ENCODE measurements around the gene KDM2B. TPM values are rescaled to one million over a fixed set of nuclear protein-coding genes. Genes with fewer than 3 reads are reported as not detected.

Gene KDM2B
- polyA plus RNA-seq, 1 of the 3 experiments (the other 2 are of a cell fraction), result 11.5 TPM

DNA sequence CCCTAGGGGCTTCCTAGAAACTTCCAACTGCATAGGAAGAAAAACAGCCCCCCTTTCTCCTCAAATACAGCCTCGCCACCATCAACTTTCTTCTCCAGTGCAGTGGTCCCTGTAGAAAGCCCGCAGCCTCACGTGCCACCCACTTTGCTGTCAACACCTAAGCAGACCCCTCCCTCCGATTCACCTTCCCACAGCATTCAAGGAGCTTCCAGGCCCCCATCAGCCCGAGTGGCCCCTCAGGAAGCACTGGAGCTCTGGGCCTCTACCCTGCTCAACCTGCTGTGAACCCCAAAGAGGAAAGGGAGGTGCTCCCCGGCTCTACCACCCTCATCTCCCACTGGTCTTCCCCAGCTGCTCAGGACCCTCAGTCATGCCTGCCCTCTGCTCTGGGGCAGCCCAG is 125.9 kb downstream of the KDM2B start:
- Histone ChIP-seq H4K20me1 (ENCODE audit: insufficient read depth) (peaks cover 28% of the 10 kb centered on the region), H3K36me3 (replicated peaks in 1 of 2; ENCODE audit: control insufficient read depth in 1 of 2, insufficient read depth in 2 of 2, low read length in 1 of 2) (peaks cover 2 to 11% of the 10 kb centered on the region in 2 experiments), H3K27me3 (ENCODE audit: insufficient read depth) (no peaks in the 10 kb centered on the region), H2AFZ (ENCODE audit: low read depth) (no peak overlapping the region), H3K4me3 (ENCODE audit: low read depth in 2 of 2, low read length in 1 of 2) (no peak overlapping the region), H3F3A (replicated peaks; ENCODE audit: insufficient read depth) (peaks cover 3% of the 10 kb centered on the region), H3K4me2 (no peak overlapping the region), H3K79me2 (ENCODE audit: insufficient read depth) (peaks cover 61% of the 10 kb centered on the region), H3K9me3 (no peaks in the 10 kb centered on the region), H3K4me1 (ENCODE audit: control insufficient read depth in 1 of 2, insufficient read depth in 2 of 2, low read depth in 1 of 2, low read length in 1 of 2) (no peaks in the 10 kb centered on the region), H3K9me2 (no peaks in the 10 kb centered on the region), H3K27ac (ENCODE audit: low read depth in 2 of 2, low read length in 1 of 2) (no peak overlapping the region), H3K9ac (no peak overlapping the region)
- ChIA-PET POLR2A (interaction anchor here (0.6 kb wide), 1 partner anchor 60 kb away, joined by 3 read pairs; no protein-coding TSS in a partner anchor), CTCF (interaction anchor here (1.2 to 8.1 kb wide), 3 partner anchors 10 to 121 kb away, joined by 3 to 46 read pairs (median 14); no protein-coding TSS in a partner anchor)
- no peak for TF ChIP-seq ELF1 (IDR thresholded peaks at IDR 0.05)
- TF ChIP-seq RXRA (IDR thresholded peaks at IDR 0.05; ENCODE audit: borderline replicate concordance, low read depth), result no peak
- no peak for TF ChIP-seq JUND (IDR thresholded peaks at IDR 0.05)
- no peak for TF ChIP-seq YY1 (IDR thresholded peaks at IDR 0.05; ENCODE audit: low read depth)
- no peak for TF ChIP-seq FOXM1 (IDR thresholded peaks at IDR 0.05; ENCODE audit: low read depth)
- no peak for TF ChIP-seq ZBTB33 (IDR thresholded peaks at IDR 0.05; ENCODE audit: borderline replicate concordance, low read depth)
- no peak for TF ChIP-seq FOXJ3 (CRISPR knock-in tag; IDR thresholded peaks at IDR 0.05)
- no peak for TF ChIP-seq SIN3A (IDR thresholded peaks at IDR 0.05; ENCODE audit: borderline replicate concordance, low read depth, low read length)
- DNase-seq, result no peak
- WGBS (ENCODE audit: low lambda C conversion rate), result 80% methylated on average over 5 of the region's 6 CpGs

DNA sequence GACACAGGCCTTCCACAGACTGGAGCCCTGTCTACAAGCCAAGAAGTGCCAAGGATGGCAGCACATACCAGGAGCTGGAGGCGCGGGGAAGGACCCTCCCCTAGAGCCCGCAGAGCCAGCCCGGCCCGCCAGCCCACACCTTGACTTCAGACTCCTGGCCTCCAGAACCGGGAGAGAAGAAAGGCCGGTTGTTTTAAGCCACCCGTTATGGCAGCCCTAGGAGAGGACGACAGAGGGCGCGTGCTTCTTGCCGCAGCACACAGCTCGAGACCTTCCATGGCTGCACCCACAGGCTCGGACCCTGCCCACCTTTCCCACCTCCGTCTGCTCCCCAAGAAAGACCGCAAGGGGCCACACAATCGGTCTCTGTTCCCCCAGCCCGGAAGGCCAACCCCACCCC is 127.2 kb downstream of the KDM2B start:
- POLR2A ChIA-PET, result no interaction called here
- CTCF ChIA-PET, result interaction anchor here (1.8 to 8.1 kb wide), 2 partner anchors 11 to 119 kb away, joined by 6 to 46 read pairs; no protein-coding TSS in a partner anchor
- WGBS (ENCODE audit: low lambda C conversion rate), result 78% methylated on average over 7 of the region's 18 CpGs
- H3K9me2 ChIP-seq, result no peaks in the 10 kb centered on the region
- peaks cover 27% of the 10 kb centered on the region for H4K20me1 ChIP-seq (ENCODE audit: insufficient read depth)
- no peak overlapping the region for H3K9ac ChIP-seq
- peaks cover 54% of the 10 kb centered on the region for H3K79me2 ChIP-seq (ENCODE audit: insufficient read depth)
- peaks cover 2 to 12% of the 10 kb centered on the region in 2 experiments for H3K36me3 ChIP-seq (replicated peaks in 1 of 2; ENCODE audit: control insufficient read depth in 1 of 2, insufficient read depth in 2 of 2, low read length in 1 of 2)
- H3K27ac ChIP-seq (ENCODE audit: low read depth in 2 of 2, low read length in 1 of 2), result no peak overlapping the region
- no peak overlapping the region for H3K4me2 ChIP-seq
- TF ChIP-seq, protein P1, sequence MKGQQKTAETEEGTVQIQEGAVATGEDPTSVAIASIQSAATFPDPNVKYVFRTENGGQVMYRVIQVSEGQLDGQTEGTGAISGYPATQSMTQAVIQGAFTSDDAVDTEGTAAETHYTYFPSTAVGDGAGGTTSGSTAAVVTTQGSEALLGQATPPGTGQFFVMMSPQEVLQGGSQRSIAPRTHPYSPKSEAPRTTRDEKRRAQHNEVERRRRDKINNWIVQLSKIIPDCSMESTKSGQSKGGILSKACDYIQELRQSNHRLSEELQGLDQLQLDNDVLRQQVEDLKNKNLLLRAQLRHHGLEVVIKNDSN (IDR thresholded peaks at IDR 0.05; ENCODE audit: borderline replicate concordance, low read depth), result no peak
- TF ChIP-seq GATA2 (CRISPR knock-in tag; IDR thresholded peaks at IDR 0.05) (no peak), EZH2phosphoT487 (IDR thresholded peaks at IDR 0.05; ENCODE audit: borderline replicate concordance, low read depth) (no peak), NFIC (IDR thresholded peaks at IDR 0.05; ENCODE audit: borderline replicate concordance) (no peak), FOXJ3 (CRISPR knock-in tag; IDR thresholded peaks at IDR 0.05) (no peak), FOSL2 (IDR thresholded peaks at IDR 0.05; ENCODE audit: borderline replicate concordance, low read depth) (no peak), TAF1 (IDR thresholded peaks at IDR 0.05; ENCODE audit: borderline replicate concordance, low read depth, low read length) (no peak), MAX (IDR thresholded peaks at IDR 0.05; ENCODE audit: low read depth) (no peak), ELF1 (IDR thresholded peaks at IDR 0.05) (no peak), POLR2AphosphoS5 (IDR thresholded peaks at IDR 0.05; ENCODE audit: low read depth, low read length) (no peak), SMC3 (IDR thresholded peaks at IDR 0.05; ENCODE audit: low read depth, low read length) (no peak), TEAD4 (IDR thresholded peaks at IDR 0.05; ENCODE audit: borderline replicate concordance, insufficient read depth) (no peak), RAD21 (IDR thresholded peaks at IDR 0.05; ENCODE audit: low read length) (no peak), RFX5 (IDR thresholded peaks at IDR 0.05; ENCODE audit: low read length) (no peak), TCF12 (IDR thresholded peaks at IDR 0.05) (no peak), MEF2A (IDR thresholded peaks at IDR 0.05; ENCODE audit: borderline replicate concordance, low read depth) (no peak)
- TF ChIP-seq, protein P2, sequence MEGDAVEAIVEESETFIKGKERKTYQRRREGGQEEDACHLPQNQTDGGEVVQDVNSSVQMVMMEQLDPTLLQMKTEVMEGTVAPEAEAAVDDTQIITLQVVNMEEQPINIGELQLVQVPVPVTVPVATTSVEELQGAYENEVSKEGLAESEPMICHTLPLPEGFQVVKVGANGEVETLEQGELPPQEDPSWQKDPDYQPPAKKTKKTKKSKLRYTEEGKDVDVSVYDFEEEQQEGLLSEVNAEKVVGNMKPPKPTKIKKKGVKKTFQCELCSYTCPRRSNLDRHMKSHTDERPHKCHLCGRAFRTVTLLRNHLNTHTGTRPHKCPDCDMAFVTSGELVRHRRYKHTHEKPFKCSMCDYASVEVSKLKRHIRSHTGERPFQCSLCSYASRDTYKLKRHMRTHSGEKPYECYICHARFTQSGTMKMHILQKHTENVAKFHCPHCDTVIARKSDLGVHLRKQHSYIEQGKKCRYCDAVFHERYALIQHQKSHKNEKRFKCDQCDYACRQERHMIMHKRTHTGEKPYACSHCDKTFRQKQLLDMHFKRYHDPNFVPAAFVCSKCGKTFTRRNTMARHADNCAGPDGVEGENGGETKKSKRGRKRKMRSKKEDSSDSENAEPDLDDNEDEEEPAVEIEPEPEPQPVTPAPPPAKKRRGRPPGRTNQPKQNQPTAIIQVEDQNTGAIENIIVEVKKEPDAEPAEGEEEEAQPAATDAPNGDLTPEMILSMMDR (IDR thresholded peaks at IDR 0.05), result no peak
- no peaks in the 10 kb centered on the region for H3K27me3 ChIP-seq (ENCODE audit: insufficient read depth)
- H3K4me3 ChIP-seq (ENCODE audit: low read depth in 2 of 2, low read length in 1 of 2), result no peak overlapping the region
- H2AFZ ChIP-seq (ENCODE audit: low read depth), result no peak overlapping the region
- no peak for DNase-seq
- H3F3A ChIP-seq (replicated peaks; ENCODE audit: insufficient read depth), result peaks cover 3% of the 10 kb centered on the region
- no peaks in the 10 kb centered on the region for H3K9me3 ChIP-seq
- H3K4me1 ChIP-seq (ENCODE audit: control insufficient read depth in 1 of 2, insufficient read depth in 2 of 2, low read depth in 1 of 2, low read length in 1 of 2), result peaks cover 0 to 3% of the 10 kb centered on the region in 2 experiments; a peak in 1 of 4 replicates

All from SK-N-SH (cell line).